Mucosa of rectum (tissue), 2 donors: Measurements from ENCODE around the gene TMEM72.
A peak's percentile ranks its signal among the peaks of the same experiment; 100 is the strongest.

ENCODE experiments used
- H3K27ac ChIP-seq, 2 donors: one replicate each; pipeline ENCODE4 v1.7.0; 2013; ENCODE audit warnings: inconsistent platforms in 2 of 2, low read depth in 2 of 2, low read length in 2 of 2
- H3K27me3 ChIP-seq, 2 donors: one replicate each; pipeline ENCODE4 v1.7.0; 2013; ENCODE audit warnings: low read length in 2 of 2; ENCODE audit not compliant: control insufficient read depth in 2 of 2, insufficient read depth in 2 of 2
- H3K36me3 ChIP-seq, 2 donors: one replicate each; pipeline ENCODE4 v1.7.0; 2013; ENCODE audit warnings: low read length in 2 of 2; ENCODE audit not compliant: control insufficient read depth in 2 of 2, insufficient read depth in 2 of 2
- H3K4me1 ChIP-seq, 2 donors: one replicate each; pipeline ENCODE4 v1.7.0; 2013; ENCODE audit warnings: low read length in 2 of 2, mild to moderate bottlenecking in 1 of 2; ENCODE audit not compliant: control insufficient read depth in 2 of 2, insufficient read depth in 2 of 2
- H3K4me3 ChIP-seq, 2 donors: one replicate each; pipeline ENCODE4 v1.7.0; 2013; ENCODE audit warnings: low read length in 2 of 2
- H3K9ac ChIP-seq, 2 donors: one replicate each; pipeline ENCODE4 v1.7.0; 2013; ENCODE audit warnings: low read length in 2 of 2, low read depth in 1 of 2, mild to moderate bottlenecking in 1 of 2
- H3K9me3 ChIP-seq, 2 donors: one replicate each; pipeline ENCODE4 v1.7.0; 2013; ENCODE audit warnings: low read length in 2 of 2; ENCODE audit not compliant: control insufficient read depth in 2 of 2
- donor health status: healthy.
- donor health status: Normal muscosa, but diverticular disease.

TMEM72 gene

GRCh38 chr10:44971935-44972757 lies 61.0 kb downstream of the TMEM72 start:
- Histone ChIP-seq H3K4me1 (peaks cover 30 to 34% of the 10 kb centered on the region in 2 donors), H3K9ac (no peak overlapping the region), H3K27me3 (no peaks in the 10 kb centered on the region), H3K36me3 (peaks cover 7 to 11% of the 10 kb centered on the region in 2 donors), H3K4me3 (no peak overlapping the region), H3K9me3 (no peaks in the 10 kb centered on the region), H3K27ac (no peak overlapping the region)

- Histone ChIP-seq H3K9ac (no peak overlapping the region), H3K36me3 (peaks cover 7 to 11% of the 10 kb centered on the region in 2 donors), H3K27me3 (no peaks in the 10 kb centered on the region), H3K27ac (no peak overlapping the region), H3K4me1 (peaks cover 28 to 29% of the 10 kb centered on the region in 2 donors), H3K4me3 (no peak overlapping the region), H3K9me3 (no peaks in the 10 kb centered on the region)
Measured at GRCh38 chr10:44972874-44973306, 61.8 kb downstream of the TMEM72 start.

- Histone ChIP-seq H3K36me3 (peaks cover 7 to 11% of the 10 kb centered on the region in 2 donors), H3K27me3 (no peaks in the 10 kb centered on the region), H3K9ac (peak overlapping the region; percentile 8 to 83), H3K4me3 (no peak overlapping the region), H3K4me1 (peaks cover 26 to 33% of the 10 kb centered on the region in 2 donors), H3K9me3 (no peaks in the 10 kb centered on the region), H3K27ac (peak overlapping the region; percentile 5 to 82)
Measured at GRCh38 chr10:44973323-44974081, 62.4 kb downstream of the TMEM72 start.

- peak overlapping the region; percentile 69 to 82 for H3K27ac ChIP-seq
- H3K4me3 ChIP-seq, result peak overlapping the region; percentile 64 to 67
- H3K9ac ChIP-seq, result peak overlapping the region; percentile 8 to 83
- peaks cover 32 to 39% of the 10 kb centered on the region in 2 donors for H3K4me1 ChIP-seq
- peaks cover 7 to 11% of the 10 kb centered on the region in 2 donors for H3K36me3 ChIP-seq
- no peaks in the 10 kb centered on the region for H3K9me3 ChIP-seq
- no peaks in the 10 kb centered on the region for H3K27me3 ChIP-seq
Measured at GRCh38 chr10:44974082-44974627, 63.0 kb downstream of the TMEM72 start.

- Histone ChIP-seq H3K36me3 (peaks cover 7 to 11% of the 10 kb centered on the region in 2 donors), H3K27ac (peak overlapping the region; percentile 69 to 82), H3K9me3 (no peaks in the 10 kb centered on the region), H3K27me3 (no peaks in the 10 kb centered on the region), H3K9ac (peak overlapping the region; percentile 68 to 83), H3K4me1 (peaks cover 35 to 46% of the 10 kb centered on the region in 2 donors), H3K4me3 (peak overlapping the region; percentile 64 to 67)
Measured at GRCh38 chr10:44974628-44975430, 63.7 kb downstream of the TMEM72 start.

- Histone ChIP-seq H3K9ac (no peak overlapping the region), H3K4me1 (peaks cover 37 to 51% of the 10 kb centered on the region in 2 donors), H3K4me3 (peak overlapping the region in 1 of 2 donors; percentile 20), H3K27me3 (no peaks in the 10 kb centered on the region), H3K36me3 (peaks cover 7 to 10% of the 10 kb centered on the region in 2 donors), H3K27ac (peak overlapping the region in 1 of 2 donors; percentile 82), H3K9me3 (no peaks in the 10 kb centered on the region)
Measured at GRCh38 chr10:44975431-44976331, 64.5 kb downstream of the TMEM72 start.

- no peaks in the 10 kb centered on the region for H3K9me3 ChIP-seq
Measured at GRCh38 chr10:44976352-44977198, 65.4 kb downstream of the TMEM72 start.

GRCh38 chr10:44977287-44978212 lies 66.4 kb downstream of the TMEM72 start:
- Histone ChIP-seq H3K27me3 (no peaks in the 10 kb centered on the region), H3K27ac (peak overlapping the region; percentile 77 to 85), H3K9ac (peak overlapping the region; percentile 20 to 78), H3K9me3 (no peaks in the 10 kb centered on the region), H3K36me3 (peaks cover 0 to 3% of the 10 kb centered on the region in 2 donors), H3K4me3 (peak overlapping the region; percentile 67 to 68), H3K4me1 (peaks cover 40 to 63% of the 10 kb centered on the region in 2 donors)

More at GRCh38 chr10:44976352-44977198, 65.4 kb downstream of the TMEM72 start:
- peaks cover 40 to 58% of the 10 kb centered on the region in 2 donors for H3K4me1 ChIP-seq
- H3K27ac ChIP-seq, result peak overlapping the region; percentile 77 to 85
- H3K27me3 ChIP-seq, result no peaks in the 10 kb centered on the region
- peak overlapping the region; percentile 67 to 68 for H3K4me3 ChIP-seq
- H3K9ac ChIP-seq, result peak overlapping the region in 1 of 2 donors; percentile 78
- H3K36me3 ChIP-seq, result peaks cover 2 to 6% of the 10 kb centered on the region in 2 donors
